Measurements from ENCODE around the gene DPF3.

DPF3 gene

GRCh38 chr14:72802588-72802946, 91.3 kb downstream of the DPF3 start:
- FAIRE-seq: no peak
- no peak for DNase-seq (ENCODE audit: insufficient read length, low spot score)

DNA sequence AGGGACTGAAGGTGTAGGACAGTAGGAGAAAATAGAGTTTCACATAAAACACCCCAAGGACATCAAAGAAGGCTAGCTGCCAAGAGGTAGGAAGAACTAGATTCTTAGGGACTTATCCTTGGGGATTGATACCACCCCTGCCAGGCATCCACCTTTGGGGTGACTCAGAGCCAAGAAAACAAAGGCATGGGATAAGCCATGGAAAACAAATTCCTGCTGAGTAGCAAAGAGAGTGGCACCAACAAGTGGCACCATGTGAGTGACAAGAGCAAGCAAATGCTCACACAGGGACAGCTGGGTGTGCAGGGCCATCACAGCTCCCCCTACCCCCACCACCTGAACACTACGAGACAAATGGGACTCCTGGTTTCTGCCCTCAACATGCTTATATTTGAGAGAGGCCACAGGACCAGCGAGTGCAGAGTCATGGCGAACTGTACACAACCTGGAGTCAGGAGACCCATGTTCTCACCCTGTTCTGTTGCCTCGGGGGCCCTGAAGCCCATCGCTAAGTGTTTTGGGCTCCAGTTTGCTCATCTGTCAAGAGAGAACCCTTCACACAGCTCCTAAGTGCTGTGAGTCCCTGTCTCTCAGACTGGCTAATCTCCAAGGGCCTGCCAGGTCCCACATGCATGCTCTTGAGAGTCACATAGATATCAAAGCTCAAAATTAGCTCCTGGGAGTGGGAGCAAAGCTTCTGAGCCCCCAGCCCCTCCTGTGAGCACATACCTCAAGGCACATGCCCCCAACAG, 91.9 kb downstream of the DPF3 start:
- FAIRE-seq (no peak), DNase-seq (ENCODE audit: insufficient read length, low spot score) (no peak)

- FAIRE-seq (no peak), DNase-seq (ENCODE audit: insufficient read length, low spot score) (no peak)
Observed at GRCh38 chr14:72801381-72801812, 92.5 kb downstream of the DPF3 start.

DNA sequence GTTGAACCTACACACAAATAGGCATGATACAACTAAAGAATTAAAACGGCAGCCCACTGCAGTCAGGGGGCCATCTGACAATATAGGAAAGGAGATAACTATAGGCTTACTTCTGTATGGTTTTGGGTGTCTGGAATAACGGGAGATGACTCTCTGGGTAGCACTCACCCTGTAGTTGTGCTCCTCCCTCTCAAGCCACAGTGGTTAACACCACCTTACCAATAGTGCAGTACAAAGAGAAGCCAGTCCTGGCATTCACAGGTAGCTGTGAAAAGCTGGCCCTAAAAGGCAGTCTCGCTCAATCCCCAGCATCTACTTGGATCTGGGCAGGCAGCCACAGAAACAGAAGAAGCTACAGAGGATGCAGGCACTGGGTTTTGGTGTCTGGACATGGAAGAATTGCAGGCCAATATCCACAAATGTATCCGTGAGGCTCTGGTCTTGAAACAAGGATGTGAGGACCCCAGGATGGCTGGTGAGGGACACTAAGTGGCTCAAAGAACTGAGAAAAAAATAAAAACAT, 93.0 kb downstream of the DPF3 start:
- DNase-seq (ENCODE audit: insufficient read length, low spot score) (no peak), FAIRE-seq (no peak)

- DNase-seq (ENCODE audit: insufficient read length, low spot score) (no peak), FAIRE-seq (no peak)
Observed at GRCh38 chr14:72800296-72800695, 93.6 kb downstream of the DPF3 start.

DNA sequence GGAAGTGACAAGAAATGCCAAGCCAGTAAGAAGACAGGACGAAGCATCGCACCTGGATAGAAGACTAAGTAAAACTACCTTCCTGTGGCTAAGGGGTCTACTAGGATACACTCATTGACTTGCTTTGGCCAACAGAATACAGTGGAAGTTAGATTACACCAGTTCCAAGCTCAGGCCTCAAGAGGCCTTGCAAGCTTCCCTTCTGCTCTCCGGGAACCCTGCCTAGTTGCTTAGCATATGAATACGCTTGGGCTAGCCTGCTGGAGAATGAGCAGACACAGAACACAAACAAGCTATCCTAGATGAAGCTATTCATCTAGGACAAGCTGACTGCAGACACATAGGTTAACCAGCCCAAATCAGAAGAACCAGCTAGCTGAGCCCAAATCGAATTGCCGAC, 97.0 kb downstream of the DPF3 start:
- DNase-seq (ENCODE audit: insufficient read length, low spot score): no peak
- no peak for FAIRE-seq

- no peak for DNase-seq (ENCODE audit: insufficient read length, low spot score)
- no peak for FAIRE-seq
Observed at GRCh38 chr14:72793156-72793939, 100.6 kb downstream of the DPF3 start.

DNA sequence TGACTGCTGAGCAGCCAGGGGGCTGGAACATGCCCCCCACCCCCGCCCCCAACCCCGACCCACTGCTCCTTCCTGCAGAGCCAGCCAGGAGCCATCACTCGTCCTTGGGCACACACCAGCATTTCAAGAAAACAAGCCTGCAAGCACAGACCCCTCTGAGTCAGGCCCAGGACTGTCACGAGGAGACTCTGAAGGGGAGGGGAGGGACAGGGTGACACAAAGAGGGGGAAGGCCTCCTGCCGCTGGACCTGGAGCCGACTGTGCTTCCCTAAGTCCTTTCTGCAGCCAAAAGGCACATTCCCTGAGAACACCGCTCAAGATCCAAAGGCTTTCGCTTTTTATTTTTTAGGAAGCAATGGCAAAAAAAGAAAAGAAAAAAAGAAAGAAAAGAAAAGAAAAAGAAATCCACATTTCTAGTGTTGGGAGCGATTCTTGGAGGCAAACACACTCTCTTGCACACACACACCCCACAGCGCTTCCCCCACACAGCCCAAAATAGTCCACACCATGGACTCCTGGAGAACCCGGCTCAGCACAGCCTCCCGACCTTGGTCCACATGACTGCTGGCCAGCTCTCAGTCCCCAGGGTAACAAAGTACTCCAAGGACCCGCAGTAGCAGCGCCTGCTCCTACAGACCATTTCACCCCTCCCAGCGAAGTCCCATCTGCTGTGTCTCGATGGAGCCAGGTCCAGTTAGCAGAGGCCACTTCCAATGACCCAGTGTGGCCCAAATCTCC, 101.7 kb downstream of the DPF3 start:
- no peak for DNase-seq (ENCODE audit: insufficient read length, low spot score)
- no peak for FAIRE-seq

DNA sequence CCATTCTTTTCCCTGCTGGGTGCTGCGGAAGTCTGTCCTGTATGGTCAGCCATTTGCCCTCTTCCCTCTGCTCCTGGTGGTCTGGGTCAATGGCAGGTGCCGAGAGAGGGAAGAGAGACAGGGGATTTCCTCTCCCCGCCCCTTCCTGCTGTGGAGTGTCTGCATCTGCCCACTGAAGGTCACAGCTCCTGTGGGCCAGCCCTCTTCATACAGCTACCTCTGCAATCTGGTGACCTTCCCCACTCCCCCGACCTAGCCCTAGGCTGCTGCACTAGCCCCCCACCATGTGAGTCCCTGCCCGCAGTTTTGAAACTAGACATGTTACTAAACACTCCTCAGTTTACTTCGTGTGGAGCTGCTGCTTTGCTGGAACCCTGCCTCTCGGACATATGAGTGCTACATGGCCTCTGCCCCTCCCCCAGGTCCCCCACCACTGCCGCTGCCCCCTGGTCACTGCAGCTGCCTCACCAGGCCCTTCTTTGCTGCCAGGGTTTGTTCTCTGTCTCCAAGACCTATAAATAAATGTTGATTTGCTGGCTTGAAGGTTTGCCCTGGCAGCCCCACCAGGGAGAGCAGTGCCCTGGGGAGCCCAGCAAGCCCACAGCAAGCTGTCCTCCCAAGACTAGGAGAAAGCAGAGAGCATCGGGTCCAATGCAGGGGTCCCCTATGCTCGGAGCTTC, 102.9 kb downstream of the DPF3 start:
- FAIRE-seq (no peak), DNase-seq (ENCODE audit: insufficient read length, low spot score) (no peak)

- FAIRE-seq: no peak
- no peak for DNase-seq (ENCODE audit: insufficient read length, low spot score)
Observed at GRCh38 chr14:72788972-72789728, 104.8 kb downstream of the DPF3 start.

DNA sequence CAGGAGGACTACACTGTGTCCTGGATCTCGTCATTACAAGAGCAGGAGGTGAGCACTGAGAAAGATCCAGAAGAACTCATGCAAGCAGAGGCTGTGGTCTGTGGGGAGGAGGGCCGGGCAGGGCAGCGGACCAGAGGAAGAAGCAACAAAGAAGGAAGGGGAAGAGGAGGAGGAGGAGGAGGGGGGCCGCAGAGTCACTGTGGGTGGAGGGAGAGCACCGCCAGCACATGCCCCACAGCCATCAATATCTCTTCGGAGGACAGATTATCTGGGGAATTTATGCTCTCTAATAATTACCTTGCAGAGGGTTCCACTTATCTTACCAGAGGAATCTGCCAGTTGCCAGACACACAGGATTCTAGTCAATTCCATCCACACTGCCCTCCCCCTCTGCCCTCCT, 105.6 kb downstream of the DPF3 start:
- DNase-seq (ENCODE audit: insufficient read length, low spot score): no peak

DNA sequence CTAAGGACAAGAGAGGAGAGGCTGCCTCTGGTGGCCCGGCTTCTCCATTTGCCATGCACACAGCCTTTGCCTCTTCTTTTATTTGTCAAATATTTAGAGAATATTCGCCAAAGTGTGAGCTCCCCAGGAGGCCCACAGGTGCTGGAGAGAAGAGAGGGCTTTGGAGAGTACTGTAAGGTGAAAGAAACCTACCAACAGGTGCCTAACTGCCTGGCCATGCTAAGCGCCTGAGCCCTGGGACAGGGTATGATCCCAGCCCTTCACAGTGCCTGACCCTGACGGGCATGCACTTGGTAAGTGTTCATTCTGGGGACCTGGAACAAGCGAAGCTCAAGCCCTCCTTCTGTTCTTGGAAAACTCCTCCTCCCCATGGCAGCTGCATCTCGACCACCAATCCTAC, 106.1 kb downstream of the DPF3 start:
- no peak for DNase-seq (ENCODE audit: insufficient read length, low spot score)
- no peak for FAIRE-seq

More for the DNA sequence above, 105.6 kb downstream of the DPF3 start:
- FAIRE-seq: no peak

- no peak for FAIRE-seq
Observed at GRCh38 chr14:72786378-72787350, 107.2 kb downstream of the DPF3 start.

GRCh38 chr14:72783741-72784140, 110.2 kb downstream of the DPF3 start:
- FAIRE-seq: no peak
- no peak for DNase-seq (ENCODE audit: insufficient read length, low spot score)

More at GRCh38 chr14:72786378-72787350, 107.2 kb downstream of the DPF3 start:
- no peak for DNase-seq (ENCODE audit: insufficient read length, low spot score)

GRCh38 chr14:72782817-72783216, 111.1 kb downstream of the DPF3 start:
- FAIRE-seq (no peak), DNase-seq (ENCODE audit: insufficient read length, low spot score) (no peak)

DNA sequence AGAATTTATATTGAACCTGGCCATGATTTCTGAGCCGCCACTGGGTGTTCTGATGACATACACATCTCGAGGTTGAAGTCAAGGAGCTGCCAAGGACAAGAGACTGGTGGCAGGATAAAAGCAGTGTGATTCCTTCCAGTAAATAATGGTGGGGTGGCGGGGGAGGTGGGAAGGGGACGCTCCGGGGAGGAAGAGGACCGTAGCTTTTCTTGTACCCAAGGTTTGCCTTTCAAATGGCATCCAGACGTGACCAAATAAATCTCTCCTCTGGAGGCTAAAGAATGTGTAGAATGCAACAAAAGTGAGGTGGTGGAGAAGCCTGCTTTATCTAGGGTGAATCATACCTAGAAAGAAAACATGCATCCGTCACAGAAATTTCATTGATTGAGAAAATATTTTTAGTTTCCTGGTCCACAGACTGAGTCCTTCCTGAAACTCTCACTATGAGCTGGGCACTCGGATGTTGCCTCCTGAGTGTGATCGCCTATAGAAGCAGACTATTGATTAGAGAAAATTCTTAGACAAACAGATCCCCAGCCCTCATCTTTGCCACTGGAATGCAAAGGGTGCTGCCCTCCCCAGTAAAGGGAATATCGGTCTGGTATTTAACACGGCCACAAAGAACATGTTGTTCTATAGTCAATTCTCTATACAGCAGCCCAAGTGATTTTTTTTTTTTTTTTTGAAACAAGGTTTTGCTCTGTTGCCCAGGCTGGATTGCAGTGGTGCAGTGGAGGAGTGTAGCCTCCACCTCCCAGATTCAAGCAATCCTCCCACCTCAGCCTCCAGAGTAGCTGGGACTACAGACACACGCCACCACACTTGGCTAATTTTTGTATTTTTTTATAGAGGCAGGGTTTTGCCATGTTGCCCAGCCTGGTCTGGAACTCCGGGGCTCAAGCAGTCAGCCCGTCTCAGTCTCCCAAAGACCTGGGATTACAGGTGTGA, 112.1 kb downstream of the DPF3 start:
- DNase-seq (ENCODE audit: insufficient read length, low spot score) (no peak), FAIRE-seq (no peak)

- no peak for DNase-seq (ENCODE audit: insufficient read length, low spot score)
- no peak for FAIRE-seq
Observed at GRCh38 chr14:72780751-72781150, 113.2 kb downstream of the DPF3 start.

- DNase-seq (ENCODE audit: insufficient read length, low spot score): no peak
- no peak for FAIRE-seq
Observed at GRCh38 chr14:72779679-72780078, 114.2 kb downstream of the DPF3 start.

Measured in GM19239 (cell line).